Measurements from ENCODE around the gene ATP11C. TPM values are rescaled to one million over a fixed set of nuclear protein-coding genes. Genes with fewer than 3 reads are reported as not detected.
"Not testable (repeated sequence)": the region's sequence is repeated elsewhere in the genome, so short reads cannot be mapped to it uniquely, and the experiment has no call there.

The ATP11C gene
- total RNA-seq: 10 to 100 TPM; 11.8 TPM

- H3K9me3 Mint-ChIP-seq (ENCODE audit: insufficient read depth): no peaks in the 10 kb centered on the region
- CTCF ChIA-PET: interaction anchor here (1.6 kb wide), 1 partner anchor 169 kb away, joined by 3 read pairs; no protein-coding TSS in a partner anchor
- H3K4me3 Mint-ChIP-seq: peak within 1 kb of the TSS; percentile 79
- H3K27me3 Mint-ChIP-seq (ENCODE audit: low read depth): no peaks in the 10 kb centered on the region
- peaks cover 18% of the 10 kb centered on the region for H3K4me1 Mint-ChIP-seq (ENCODE audit: low read depth)
- DNase-seq: peak; percentile 86
- H3K36me3 Mint-ChIP-seq (ENCODE audit: low read depth): peaks cover 4% of the 10 kb centered on the region
- H3K27ac Mint-ChIP-seq: peak within 1 kb of the TSS; percentile 96
- POLR2A ChIA-PET: interaction anchor here (1.0 kb wide), 1 partner anchor 8 kb away, joined by 4 read pairs; no protein-coding TSS in a partner anchor
- ATAC-seq: peak; percentile 82
Observed at GRCh38 chrX:139932901-139933796, at the start of gene ATP11C. ATP11C (minus strand) TSS chrX:139933053; CDS start chrX:139932042, 1,011 bp downstream.

GRCh38 chrX:139974471-139974870 is 41.6 kb upstream of the ATP11C start:
- Mint-ChIP-seq H3K27ac (no peak overlapping the region), H3K27me3 (ENCODE audit: low read depth) (peaks cover 2% of the 10 kb centered on the region), H3K36me3 (ENCODE audit: low read depth) (no peaks in the 10 kb centered on the region), H3K9me3 (ENCODE audit: insufficient read depth) (no peaks in the 10 kb centered on the region), H3K4me3 (no peak overlapping the region), H3K4me1 (ENCODE audit: low read depth) (no peaks in the 10 kb centered on the region)
- DNase-seq (no peak), ATAC-seq (no peak)
- CTCF ChIA-PET: no interaction called here
- POLR2A ChIA-PET: no interaction called here

GRCh38 chrX:139972629-139973624 is 40.1 kb upstream of the ATP11C start:
- CTCF ChIA-PET: no interaction called here

GRCh38 chrX:139972113-139972512 is 39.3 kb upstream of the ATP11C start:
- peaks cover 2% of the 10 kb centered on the region for H3K27me3 Mint-ChIP-seq (ENCODE audit: low read depth)
- no peak for ATAC-seq
- ChIA-PET CTCF (no interaction called here), POLR2A (no interaction called here)
- H3K9me3 Mint-ChIP-seq (ENCODE audit: insufficient read depth): no peaks in the 10 kb centered on the region
- no peaks in the 10 kb centered on the region for H3K36me3 Mint-ChIP-seq (ENCODE audit: low read depth)
- H3K4me1 Mint-ChIP-seq (ENCODE audit: low read depth): no peaks in the 10 kb centered on the region
- no peak overlapping the region for H3K4me3 Mint-ChIP-seq
- no peak overlapping the region for H3K27ac Mint-ChIP-seq
- DNase-seq: no peak

More at GRCh38 chrX:139972629-139973624, 40.1 kb upstream of the ATP11C start:
- Mint-ChIP-seq H3K4me3 (no peak overlapping the region), H3K4me1 (ENCODE audit: low read depth) (no peaks in the 10 kb centered on the region), H3K27ac (no peak overlapping the region), H3K27me3 (ENCODE audit: low read depth) (peaks cover 2% of the 10 kb centered on the region), H3K9me3 (ENCODE audit: insufficient read depth) (no peaks in the 10 kb centered on the region), H3K36me3 (ENCODE audit: low read depth) (no peaks in the 10 kb centered on the region)
- no peak for ATAC-seq
- DNase-seq: no peak
- POLR2A ChIA-PET: no interaction called here

GRCh38 chrX:139971394-139971749 is 38.5 kb upstream of the ATP11C start:
- DNase-seq (no peak), ATAC-seq (no peak)
- ChIA-PET POLR2A (no interaction called here), CTCF (no interaction called here)
- H3K27me3 Mint-ChIP-seq (ENCODE audit: low read depth): peaks cover 2% of the 10 kb centered on the region
- no peak overlapping the region for H3K4me3 Mint-ChIP-seq
- no peaks in the 10 kb centered on the region for H3K9me3 Mint-ChIP-seq (ENCODE audit: insufficient read depth)
- no peaks in the 10 kb centered on the region for H3K36me3 Mint-ChIP-seq (ENCODE audit: low read depth)
- H3K27ac Mint-ChIP-seq: no peak overlapping the region
- no peaks in the 10 kb centered on the region for H3K4me1 Mint-ChIP-seq (ENCODE audit: low read depth)

GRCh38 chrX:139969286-139969685 is 36.4 kb upstream of the ATP11C start:
- no peak for ATAC-seq
- Mint-ChIP-seq H3K27ac (no peak overlapping the region), H3K36me3 (ENCODE audit: low read depth) (no peaks in the 10 kb centered on the region), H3K4me1 (ENCODE audit: low read depth) (no peaks in the 10 kb centered on the region), H3K9me3 (ENCODE audit: insufficient read depth) (no peaks in the 10 kb centered on the region), H3K27me3 (ENCODE audit: low read depth) (peaks cover 2% of the 10 kb centered on the region), H3K4me3 (no peak overlapping the region)
- CTCF ChIA-PET: no interaction called here
- no peak for DNase-seq
- POLR2A ChIA-PET: no interaction called here

- Mint-ChIP-seq H3K4me3 (no peak overlapping the region), H3K27ac (no peak overlapping the region), H3K36me3 (ENCODE audit: low read depth) (no peaks in the 10 kb centered on the region), H3K4me1 (ENCODE audit: low read depth) (no peaks in the 10 kb centered on the region), H3K9me3 (ENCODE audit: insufficient read depth) (no peaks in the 10 kb centered on the region), H3K27me3 (ENCODE audit: low read depth) (peaks cover 2% of the 10 kb centered on the region)
- ATAC-seq: no peak
- ChIA-PET CTCF (no interaction called here), POLR2A (no interaction called here)
- DNase-seq: no peak
Observed at GRCh38 chrX:139967750-139968149, 34.9 kb upstream of the ATP11C start.

GRCh38 chrX:139967300-139967699 is 34.4 kb upstream of the ATP11C start:
- no peak for DNase-seq
- CTCF ChIA-PET: no interaction called here
- Mint-ChIP-seq H3K9me3 (ENCODE audit: insufficient read depth) (no peaks in the 10 kb centered on the region), H3K27me3 (ENCODE audit: low read depth) (peaks cover 2% of the 10 kb centered on the region), H3K27ac (no peak overlapping the region), H3K4me1 (ENCODE audit: low read depth) (no peaks in the 10 kb centered on the region), H3K4me3 (no peak overlapping the region), H3K36me3 (ENCODE audit: low read depth) (no peaks in the 10 kb centered on the region)
- POLR2A ChIA-PET: no interaction called here
- ATAC-seq: no peak

GRCh38 chrX:139966159-139966558 is 33.3 kb upstream of the ATP11C start:
- POLR2A ChIA-PET; ATAC-seq; H3K9me3 Mint-ChIP-seq (ENCODE audit: insufficient read depth); DNase-seq; H3K27me3 Mint-ChIP-seq (ENCODE audit: low read depth); H3K4me1 Mint-ChIP-seq (ENCODE audit: low read depth); CTCF ChIA-PET; H3K4me3 Mint-ChIP-seq; H3K36me3 Mint-ChIP-seq (ENCODE audit: low read depth); H3K27ac Mint-ChIP-seq: not testable (repeated sequence)

- no peaks in the 10 kb centered on the region for H3K27me3 Mint-ChIP-seq (ENCODE audit: low read depth)
- H3K36me3 Mint-ChIP-seq (ENCODE audit: low read depth): no peaks in the 10 kb centered on the region
- ATAC-seq (no peak), DNase-seq (no peak)
- no peak within 1 kb of the TSS for H3K4me3 Mint-ChIP-seq
- no peaks in the 10 kb centered on the region for H3K9me3 Mint-ChIP-seq (ENCODE audit: insufficient read depth)
- no peaks in the 10 kb centered on the region for H3K4me1 Mint-ChIP-seq (ENCODE audit: low read depth)
- H3K27ac Mint-ChIP-seq: no peak within 1 kb of the TSS
- CTCF ChIA-PET: no interaction called here
- POLR2A ChIA-PET: no interaction called here
Observed at GRCh38 chrX:139965421-139965820, 32.6 kb upstream of the ATP11C start, which contains the start of gene CXorf66. CXorf66 (minus strand) TSS chrX:139965521; CDS start chrX:139965496, 25 bp downstream.

GRCh38 chrX:139961091-139961490 is 28.2 kb upstream of the ATP11C start:
- DNase-seq; ATAC-seq; H3K27me3 Mint-ChIP-seq (ENCODE audit: low read depth); H3K4me1 Mint-ChIP-seq (ENCODE audit: low read depth); H3K9me3 Mint-ChIP-seq (ENCODE audit: insufficient read depth); CTCF ChIA-PET; H3K4me3 Mint-ChIP-seq; H3K36me3 Mint-ChIP-seq (ENCODE audit: low read depth); POLR2A ChIA-PET; H3K27ac Mint-ChIP-seq: not testable (repeated sequence)

- no peaks in the 10 kb centered on the region for H3K36me3 Mint-ChIP-seq (ENCODE audit: low read depth)
- ATAC-seq (no peak), DNase-seq (no peak)
- no peak overlapping the region for H3K27ac Mint-ChIP-seq
- no peaks in the 10 kb centered on the region for H3K9me3 Mint-ChIP-seq (ENCODE audit: insufficient read depth)
- ChIA-PET CTCF (no interaction called here), POLR2A (no interaction called here)
- H3K4me1 Mint-ChIP-seq (ENCODE audit: low read depth): no peaks in the 10 kb centered on the region
- H3K27me3 Mint-ChIP-seq (ENCODE audit: low read depth): no peaks in the 10 kb centered on the region
- H3K4me3 Mint-ChIP-seq: no peak overlapping the region
Observed at GRCh38 chrX:139949703-139950102, 16.9 kb upstream of the ATP11C start.

All from activated CD8-positive, alpha-beta T cell treated with anti-CD3 and anti-CD28 coated beads, Interleukin-2, amount 10 ng/mL, durations not matched to agents 7 days and 5 days (primary cell).